IPS-18c (cell line): Measurements from ENCODE around the gene PPIAL4G.
"Not testable (repeated sequence)": the region's sequence is repeated elsewhere in the genome, so short reads cannot be mapped to it uniquely, and the experiment has no call there.

Experiments
- H3K4me3 ChIP-seq: 2 replicates; pipeline ENCODE4 v1.7.0; 2013; ENCODE audit warnings: low read depth, mild to moderate bottlenecking, low read length, moderate library complexity; ENCODE audit not compliant: insufficient read depth
- H3K9me3 ChIP-seq: one replicate; pipeline ENCODE4 v1.6.1; 2013; ENCODE audit warnings: mild to moderate bottlenecking, low read length, moderate library complexity; ENCODE audit not compliant: control insufficient read depth, insufficient read depth

Gene PPIAL4G

GRCh38 chr1:148435406-148435805 is 47.7 kb downstream of the PPIAL4G start:
- H3K9me3 ChIP-seq = no peaks in the 10 kb centered on the region
- no peak overlapping the region for H3K4me3 ChIP-seq

GRCh38 chr1:148434832-148435231 is 48.3 kb downstream of the PPIAL4G start:
- H3K9me3 ChIP-seq = no peaks in the 10 kb centered on the region
- no peak overlapping the region for H3K4me3 ChIP-seq

DNA sequence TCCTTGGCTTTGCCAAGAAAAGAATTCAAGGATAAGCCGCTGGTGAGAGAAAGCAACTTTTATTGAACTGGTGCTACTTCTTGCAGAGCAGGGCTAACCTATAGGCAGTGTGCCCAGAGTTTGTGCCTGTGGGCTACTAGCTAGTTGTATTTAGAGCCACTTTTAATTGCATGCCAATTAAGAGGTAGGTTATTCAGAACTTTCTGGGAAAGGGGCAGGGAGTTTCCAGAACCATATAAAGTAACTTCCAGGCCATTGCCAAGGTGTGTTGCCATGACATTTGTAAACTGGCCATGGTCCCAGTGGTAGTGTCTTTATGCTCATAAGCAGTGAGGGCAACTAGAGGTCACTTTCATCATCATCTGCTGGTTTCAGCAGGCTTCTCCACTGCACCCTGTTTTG is 50.2 kb downstream of the PPIAL4G start:
- not testable (repeated sequence) for H3K9me3 ChIP-seq, H3K4me3 ChIP-seq
